ENCODE measurements around the gene TMEM134.

GRCh38 chr11:67469508-67469811 is 409 bp upstream of the TMEM134 start:
- TF ChIP-seq CTCF (IDR thresholded peaks at IDR 0.05) (no peak), POLR2A (IDR thresholded peaks at IDR 0.05) (peak in 1 of 2 donors; percentile 10)

Data from thyroid gland (tissue), 4 donors.